ENCODE measurements around the gene CLEC4G.

CLEC4G gene

GRCh38 chr19:7730286-7731217 lies 1.4 kb downstream of the CLEC4G start:
- no peak for TF ChIP-seq CTCF (IDR thresholded peaks at IDR 0.05; ENCODE audit: low read depth, low read length, missing control alignments)
- DNase-seq (ENCODE audit: low read depth) = no peak
- in situ Hi-C loops (cut with HindIII; ENCODE audit: low sequenced_read_pairs) = no loop called here
- no peak overlapping the region for H3K4me3 ChIP-seq (ENCODE audit: low read depth, low read length)

- no peak overlapping the region for H3K4me3 ChIP-seq (ENCODE audit: low read depth, low read length)
- no peak for DNase-seq (ENCODE audit: low read depth)
- TF ChIP-seq CTCF (IDR thresholded peaks at IDR 0.05; ENCODE audit: low read depth, low read length, missing control alignments) = no peak
- in situ Hi-C loops (cut with HindIII; ENCODE audit: low sequenced_read_pairs) = no loop called here
These were observed 2.1 kb downstream of the CLEC4G start for GRCh38 chr19:7729831-7730285.

GRCh38 chr19:7729211-7729610 lies 2.7 kb downstream of the CLEC4G start:
- no peak for DNase-seq (ENCODE audit: low read depth)
- H3K4me3 ChIP-seq (ENCODE audit: low read depth, low read length) = no peak overlapping the region
- TF ChIP-seq CTCF (IDR thresholded peaks at IDR 0.05; ENCODE audit: low read depth, low read length, missing control alignments) = no peak
- in situ Hi-C loops (cut with HindIII; ENCODE audit: low sequenced_read_pairs) = no loop called here

- H3K4me3 ChIP-seq (ENCODE audit: low read depth, low read length) = no peak overlapping the region
- in situ Hi-C loops (cut with HindIII; ENCODE audit: low sequenced_read_pairs) = no loop called here
- no peak for DNase-seq (ENCODE audit: low read depth)
- TF ChIP-seq CTCF (IDR thresholded peaks at IDR 0.05; ENCODE audit: low read depth, low read length, missing control alignments) = no peak
These were observed 6.1 kb downstream of the CLEC4G start for GRCh38 chr19:7725791-7726190.

GRCh38 chr19:7722231-7722651 lies 9.7 kb downstream of the CLEC4G start:
- in situ Hi-C loops (cut with HindIII; ENCODE audit: low sequenced_read_pairs) = no loop called here
- no peak for DNase-seq (ENCODE audit: low read depth)
- H3K4me3 ChIP-seq (ENCODE audit: low read depth, low read length) = no peak overlapping the region
- no peak for TF ChIP-seq CTCF (IDR thresholded peaks at IDR 0.05; ENCODE audit: low read depth, low read length, missing control alignments)

- no peak for TF ChIP-seq CTCF (IDR thresholded peaks at IDR 0.05; ENCODE audit: low read depth, low read length, missing control alignments)
These were observed 11.6 kb downstream of the CLEC4G start for GRCh38 chr19:7720351-7720750.

More at GRCh38 chr19:7720351-7720750, 11.6 kb downstream of the CLEC4G start:
- DNase-seq (ENCODE audit: low read depth) = no peak
- no peak overlapping the region for H3K4me3 ChIP-seq (ENCODE audit: low read depth, low read length)
- in situ Hi-C loops (cut with HindIII; ENCODE audit: low sequenced_read_pairs) = no loop called here
